Right atrium auricular region (tissue), 2 donors: ENCODE data around the gene RXFP4. TPM values are rescaled to one million over a fixed set of nuclear protein-coding genes. Genes with fewer than 3 reads are reported as not detected.

ENCODE experiments used
- DNase-seq: peaks from one replicate; pipeline ENCODE4 v3.0.0-alpha.2; 2019; ENCODE audit warnings: low spot score
- H3K27ac ChIP-seq, 2 donors: fragments of 200-600 bp; sonication (generic); 1 replicate in 1 of 2; 2 replicates in 1 of 2; pipeline ENCODE4 v1.5.1; 2016 to 2019
- H3K27me3 ChIP-seq, 2 donors: fragments of 200-600 bp; sonication (generic); one replicate each; pipeline versions ENCODE4 v1.5.1 to v1.6.0; 2017 to 2019
- H3K36me3 ChIP-seq: fragments of 200-600 bp; sonication (generic); one replicate; pipeline ENCODE4 v1.5.1; 2016
- H3K4me1 ChIP-seq, 2 donors: fragments of 200-600 bp; sonication (generic); one replicate each; pipeline versions ENCODE4 v1.5.1 to v1.6.0; 2017 to 2019
- H3K4me3 ChIP-seq, 2 donors: fragments of 200-600 bp; sonication (generic); 1 replicate in 1 of 2; 2 replicates in 1 of 2; pipeline ENCODE4 v1.5.1; 2017 to 2019; ENCODE audit warnings: mild to moderate bottlenecking in 1 of 2, moderate library complexity in 1 of 2
- H3K9me3 ChIP-seq, 2 donors: fragments of 200-600 bp; sonication (generic); one replicate each; pipeline ENCODE4 v1.5.1; 2019
- CTCF ChIP-seq, 2 donors: fragments of 200-600 bp; sonication (generic); IDR thresholded peaks; one replicate each; pipeline ENCODE4 v1.5.1; 2019; ENCODE audit warnings: antibody characterized with exemption in 2 of 2
- total RNA-seq, 2 donors: library from RNA; depleted of rRNA; stranded (reverse); fragments of >200 nt; gene quantifications; one replicate each; pipeline ENCODE4 v1.1.0, GENCODE V29; 2016

Gene RXFP4
- total RNA-seq, 2 donors from 2014 or later, result not detected

- no peaks in the 10 kb centered on the region for H3K27me3 ChIP-seq
- peak in 1 of 2 donors; percentile 22 for TF ChIP-seq CTCF (IDR thresholded peaks at IDR 0.05)
- peaks cover 0 to 22% of the 10 kb centered on the region in 2 donors for H3K4me1 ChIP-seq
- H3K27ac ChIP-seq, result peak within 1 kb of the TSS; percentile 93 to 95
- H3K36me3 ChIP-seq, result peaks cover 63% of the 10 kb centered on the region
- DNase-seq, result peak; percentile 90
- no peaks in the 10 kb centered on the region for H3K9me3 ChIP-seq
- peak within 1 kb of the TSS; percentile 78 to 84 for H3K4me3 ChIP-seq
These were observed 30.0 kb upstream of the RXFP4 start, which contains the start of gene RIT1 for GRCh38 chr1:155911156-155912055. Gene RIT1, minus strand, starts transcription at chr1:155911349. Its CDS starts 588 bp downstream, at chr1:155910761.

DNA sequence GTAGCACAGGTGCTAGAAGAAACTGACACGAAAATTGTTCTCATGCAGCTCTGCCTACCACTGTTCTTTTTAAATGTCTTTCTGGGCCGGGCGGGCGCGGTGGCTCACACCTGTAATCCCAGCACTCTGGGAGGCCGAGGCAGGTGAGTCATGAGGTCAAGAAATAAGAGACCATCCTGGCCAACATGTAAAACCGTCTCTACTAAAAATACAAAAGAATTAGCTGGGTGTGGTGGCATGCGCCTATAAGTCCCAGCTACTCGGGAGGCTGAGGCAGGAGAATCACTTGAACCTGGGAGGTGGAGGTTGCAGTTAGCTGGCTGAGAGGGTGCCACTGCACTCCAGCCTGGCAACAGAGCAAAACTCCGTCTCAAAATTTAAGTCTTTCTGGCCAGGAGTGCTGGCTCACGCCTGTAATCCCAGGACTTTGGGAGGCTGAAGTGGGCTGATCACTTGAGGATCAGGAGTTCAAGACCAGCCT, 29.3 kb upstream of the RXFP4 start:
- Histone ChIP-seq H3K4me1 (peaks cover 0 to 22% of the 10 kb centered on the region in 2 donors), H3K27me3 (no peaks in the 10 kb centered on the region), H3K9me3 (no peaks in the 10 kb centered on the region), H3K27ac (peak overlapping the region; percentile 93 to 95), H3K4me3 (no peak overlapping the region), H3K36me3 (peaks cover 65% of the 10 kb centered on the region)
- DNase-seq, result no peak
- no peak for TF ChIP-seq CTCF (IDR thresholded peaks at IDR 0.05)

- no peak for TF ChIP-seq CTCF (IDR thresholded peaks at IDR 0.05)
- no peak overlapping the region for H3K27ac ChIP-seq
- peaks cover 66% of the 10 kb centered on the region for H3K36me3 ChIP-seq
- no peak overlapping the region for H3K4me3 ChIP-seq
- H3K9me3 ChIP-seq, result no peaks in the 10 kb centered on the region
- no peak for DNase-seq
- no peaks in the 10 kb centered on the region for H3K27me3 ChIP-seq
- peaks cover 0 to 22% of the 10 kb centered on the region in 2 donors for H3K4me1 ChIP-seq
These were observed 27.3 kb upstream of the RXFP4 start for GRCh38 chr1:155913969-155914757.

- Histone ChIP-seq H3K36me3 (peaks cover 94% of the 10 kb centered on the region), H3K4me3 (no peak overlapping the region), H3K27me3 (no peaks in the 10 kb centered on the region), H3K27ac (no peak overlapping the region), H3K9me3 (no peaks in the 10 kb centered on the region), H3K4me1 (no peaks in the 10 kb centered on the region)
- DNase-seq, result no peak
- no peak for TF ChIP-seq CTCF (IDR thresholded peaks at IDR 0.05)
These were observed 22.8 kb upstream of the RXFP4 start for GRCh38 chr1:155918660-155919059.

- H3K9me3 ChIP-seq, result no peaks in the 10 kb centered on the region
- H3K27ac ChIP-seq, result no peak overlapping the region
- peaks cover 99% of the 10 kb centered on the region for H3K36me3 ChIP-seq
- TF ChIP-seq CTCF (IDR thresholded peaks at IDR 0.05), result no peak
- H3K4me3 ChIP-seq, result no peak overlapping the region
- no peaks in the 10 kb centered on the region for H3K27me3 ChIP-seq
- DNase-seq, result no peak
- H3K4me1 ChIP-seq, result no peaks in the 10 kb centered on the region
These were observed 21.6 kb upstream of the RXFP4 start for GRCh38 chr1:155919801-155920200.
